Measurements from ENCODE around the gene CLDN6. TPM values are rescaled to one million over a fixed set of nuclear protein-coding genes. Genes with fewer than 3 reads are reported as not detected.

The CLDN6 gene
- total and polyA plus RNA-seq, 2 of the 13 experiments (the other 11 are each of a cell fraction or from before 2014, with no cell fraction given) = 5.9 to 7.6 TPM

GRCh38 chr16:3020604-3021448, 2.8 kb upstream of the CLDN6 start (continued):
- no peak for TF ChIP-seq ZBTB33 (CRISPR knock-in tag; IDR thresholded peaks at IDR 0.05)
- TF ChIP-seq MLX (CRISPR knock-in tag; IDR thresholded peaks at IDR 0.05) = no peak
- peak; percentile 29 for TF ChIP-seq ZMAT3 (CRISPR knock-in tag; conservative IDR thresholded peaks at IDR 0.05)
- TF ChIP-seq GABPB1 (CRISPR knock-in tag; IDR thresholded peaks at IDR 0.05) = peak; percentile 90
- no peak for TF ChIP-seq HBP1 (CRISPR knock-in tag; IDR thresholded peaks at IDR 0.05; ENCODE audit: low read depth)
- TF ChIP-seq RFX3 (CRISPR knock-in tag; IDR thresholded peaks at IDR 0.05) = no peak
- TF ChIP-seq ZNF225 (CRISPR knock-in tag; IDR thresholded peaks at IDR 0.05) = no peak; the same call in 1 of the 2 replicates
- 0 out of 2 replicates have a peak, but pooled peaks have one; percentile 85 for TF ChIP-seq ZNF761 (CRISPR knock-in tag; conservative IDR thresholded peaks at IDR 0.05)
- no peak; the same call in none of the 2 replicates for TF ChIP-seq ZNF609 (CRISPR knock-in tag; IDR thresholded peaks at IDR 0.05; ENCODE audit: borderline replicate concordance)
- peak; percentile 19; the same call in 1 of the 2 replicates for TF ChIP-seq SMAD3 (CRISPR knock-in tag; IDR thresholded peaks at IDR 0.05)
- 0 out of 2 replicates have a peak, but pooled peaks have one; percentile 45 for TF ChIP-seq ZNF17 (CRISPR knock-in tag; IDR thresholded peaks at IDR 0.05)
- peak; percentile 64 for TF ChIP-seq BCL6 (CRISPR knock-in tag; IDR thresholded peaks at IDR 0.05)
- TF ChIP-seq CREM (IDR thresholded peaks at IDR 0.05) = peak; percentile 54
- TF ChIP-seq CREM (CRISPR knock-in tag; IDR thresholded peaks at IDR 0.05) = no peak
- no peak; the same call in 1 of the 2 replicates for TF ChIP-seq ZNF879 (CRISPR knock-in tag; IDR thresholded peaks at IDR 0.05)
- peak; percentile 70; the same call in 1 of the 2 replicates for TF ChIP-seq SAFB2 (CRISPR knock-in tag; IDR thresholded peaks at IDR 0.05; ENCODE audit: borderline replicate concordance, low read depth)
- no peak for TF ChIP-seq CEBPZ (IDR thresholded peaks at IDR 0.05; ENCODE audit: low read length)
